BE2C (cell line): ENCODE measurements around the gene ACAT2.
"Not testable (repeated sequence)": the region's sequence is repeated elsewhere in the genome, so short reads cannot be mapped to it uniquely, and the experiment has no call there.

Experiments
- DNase-seq: peaks from one replicate; pipeline ENCODE4 v3.0.0-alpha.2; 2020
- H3K27me3 ChIP-seq: fragments of 250-450 bp; sonication (Bioruptor Pico); 2 replicates; pipeline ENCODE4 v1.5.1; 2020; ENCODE audit warnings: mild to moderate bottlenecking
- H3K36me3 ChIP-seq: fragments of 250-450 bp; sonication (Bioruptor Pico); 2 replicates; pipeline ENCODE4 v1.5.1; 2020; ENCODE audit warnings: mild to moderate bottlenecking
- H3K4me1 ChIP-seq: fragments of 250-450 bp; sonication (Bioruptor Pico); 2 replicates; pipeline ENCODE4 v1.5.1; 2020
- H3K4me3 ChIP-seq: 2 replicates; pipeline ENCODE4 v1.5.1; 2011; ENCODE audit warnings: low read depth, low read length
- H3K9me3 ChIP-seq: fragments of 250-450 bp; sonication (Bioruptor Pico); 2 replicates; pipeline ENCODE4 v1.5.1; 2020
- TF ChIP-seq, protein P1 (sequence below): IDR thresholded peaks from 2 replicates; pipeline ENCODE4 v1.5.1; 2012; ENCODE audit warnings: mild to moderate bottlenecking, low read depth, low read length

Gene ACAT2

DNA sequence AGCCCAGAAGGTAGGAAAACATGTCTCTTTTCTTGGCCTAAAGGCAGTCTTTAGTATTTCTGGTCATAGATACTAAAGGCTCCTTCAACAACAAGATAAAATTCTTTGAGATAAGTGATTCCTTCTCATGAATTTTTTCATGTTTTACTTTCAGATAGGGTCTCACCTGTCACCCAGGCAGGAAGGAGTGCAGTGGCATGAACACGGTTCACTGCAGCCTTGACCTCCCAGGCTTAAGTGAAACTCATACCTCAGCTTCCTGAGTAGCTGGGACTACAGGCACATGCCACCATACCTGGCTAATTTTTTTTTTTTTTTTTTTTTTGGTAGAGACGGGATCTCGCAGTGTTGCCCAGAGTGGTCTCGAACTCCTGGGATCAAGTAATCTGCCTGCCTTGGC is 47.3 kb downstream of the ACAT2 start:
- TF ChIP-seq, protein P1, sequence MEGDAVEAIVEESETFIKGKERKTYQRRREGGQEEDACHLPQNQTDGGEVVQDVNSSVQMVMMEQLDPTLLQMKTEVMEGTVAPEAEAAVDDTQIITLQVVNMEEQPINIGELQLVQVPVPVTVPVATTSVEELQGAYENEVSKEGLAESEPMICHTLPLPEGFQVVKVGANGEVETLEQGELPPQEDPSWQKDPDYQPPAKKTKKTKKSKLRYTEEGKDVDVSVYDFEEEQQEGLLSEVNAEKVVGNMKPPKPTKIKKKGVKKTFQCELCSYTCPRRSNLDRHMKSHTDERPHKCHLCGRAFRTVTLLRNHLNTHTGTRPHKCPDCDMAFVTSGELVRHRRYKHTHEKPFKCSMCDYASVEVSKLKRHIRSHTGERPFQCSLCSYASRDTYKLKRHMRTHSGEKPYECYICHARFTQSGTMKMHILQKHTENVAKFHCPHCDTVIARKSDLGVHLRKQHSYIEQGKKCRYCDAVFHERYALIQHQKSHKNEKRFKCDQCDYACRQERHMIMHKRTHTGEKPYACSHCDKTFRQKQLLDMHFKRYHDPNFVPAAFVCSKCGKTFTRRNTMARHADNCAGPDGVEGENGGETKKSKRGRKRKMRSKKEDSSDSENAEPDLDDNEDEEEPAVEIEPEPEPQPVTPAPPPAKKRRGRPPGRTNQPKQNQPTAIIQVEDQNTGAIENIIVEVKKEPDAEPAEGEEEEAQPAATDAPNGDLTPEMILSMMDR = no peak
- no peak for DNase-seq
- Histone ChIP-seq H3K4me3 (no peak overlapping the region), H3K4me1 (no peaks in the 10 kb centered on the region), H3K9me3 (no peaks in the 10 kb centered on the region), H3K36me3 (no peaks in the 10 kb centered on the region), H3K27me3 (no peaks in the 10 kb centered on the region)

DNA sequence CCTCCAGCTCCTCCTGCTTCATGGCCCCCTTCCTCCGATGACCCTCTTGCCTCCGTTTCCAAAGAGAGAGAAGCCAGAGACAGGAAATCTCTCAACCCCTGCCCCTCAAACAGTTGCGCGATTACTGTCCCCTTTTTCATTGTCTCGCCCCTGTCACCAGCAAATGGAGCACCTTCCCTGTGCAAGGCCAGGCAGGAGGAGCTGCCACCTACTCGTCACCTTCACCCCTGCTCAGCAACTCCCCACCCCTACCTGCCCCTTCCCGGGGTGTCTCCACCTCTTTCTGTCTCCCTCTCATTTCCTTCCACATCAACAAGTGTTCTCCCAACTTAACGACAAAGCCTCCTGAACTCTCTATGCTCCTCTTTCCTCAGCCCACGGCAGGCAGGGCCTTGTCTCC is 51.9 kb downstream of the ACAT2 start:
- Histone ChIP-seq H3K9me3 (no peaks in the 10 kb centered on the region), H3K36me3 (no peaks in the 10 kb centered on the region), H3K4me3 (no peak overlapping the region), H3K27me3 (no peaks in the 10 kb centered on the region; the same call in 1 of the 2 replicates), H3K4me1 (no peaks in the 10 kb centered on the region)
- no peak for DNase-seq
- TF ChIP-seq, protein P1 = no peak

DNA sequence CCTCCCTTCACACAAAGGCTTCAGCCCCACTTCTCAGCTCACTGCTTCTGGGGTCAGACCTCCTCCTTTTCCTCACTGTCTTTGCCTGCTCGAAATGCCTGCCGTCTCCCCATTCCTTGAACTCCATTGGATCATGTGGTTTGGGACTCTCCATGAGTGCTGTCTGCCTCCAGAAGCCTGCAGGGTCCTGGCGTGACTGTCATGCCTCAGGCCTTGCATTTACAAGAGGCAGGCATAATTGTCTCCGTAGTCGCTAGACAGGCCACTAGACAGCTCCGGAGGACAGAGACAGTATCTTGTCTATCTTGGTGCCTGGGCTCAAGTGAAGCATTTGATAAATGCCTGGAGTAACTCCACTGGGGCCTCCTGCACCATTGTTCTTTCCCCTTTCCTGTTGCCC is 53.6 kb downstream of the ACAT2 start:
- no peaks in the 10 kb centered on the region for H3K9me3 ChIP-seq
- TF ChIP-seq, protein P1 = no peak

DNA sequence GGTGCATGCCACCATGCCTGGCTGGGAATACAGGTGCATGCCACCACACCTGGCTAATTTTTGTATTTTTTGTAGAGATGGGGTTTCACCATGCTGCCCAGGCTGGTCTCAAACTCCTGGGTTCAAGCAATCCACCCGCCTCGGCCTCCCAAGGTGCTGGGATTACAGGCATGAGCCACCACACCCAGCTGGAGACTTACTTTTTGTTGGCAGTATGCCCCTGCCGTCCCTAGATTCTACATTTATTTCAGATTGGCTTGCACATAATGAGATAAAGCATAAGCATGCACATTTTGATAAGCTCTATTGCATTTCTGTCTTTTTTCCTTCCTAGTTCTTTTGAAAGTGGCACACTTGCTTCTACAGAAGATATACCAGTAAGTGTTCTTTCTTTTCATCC is 54.9 kb downstream of the ACAT2 start:
- DNase-seq, H3K27me3 ChIP-seq, H3K9me3 ChIP-seq, H3K36me3 ChIP-seq, H3K4me3 ChIP-seq, H3K4me1 ChIP-seq: not testable (repeated sequence)

More for the DNA sequence above, 53.6 kb downstream of the ACAT2 start:
- peaks cover 3% of the 10 kb centered on the region; the same call in 1 of the 2 replicates for H3K27me3 ChIP-seq
- H3K36me3 ChIP-seq = no peaks in the 10 kb centered on the region
- H3K4me1 ChIP-seq = no peaks in the 10 kb centered on the region
- DNase-seq = peak; percentile 47
- H3K4me3 ChIP-seq = no peak overlapping the region

DNA sequence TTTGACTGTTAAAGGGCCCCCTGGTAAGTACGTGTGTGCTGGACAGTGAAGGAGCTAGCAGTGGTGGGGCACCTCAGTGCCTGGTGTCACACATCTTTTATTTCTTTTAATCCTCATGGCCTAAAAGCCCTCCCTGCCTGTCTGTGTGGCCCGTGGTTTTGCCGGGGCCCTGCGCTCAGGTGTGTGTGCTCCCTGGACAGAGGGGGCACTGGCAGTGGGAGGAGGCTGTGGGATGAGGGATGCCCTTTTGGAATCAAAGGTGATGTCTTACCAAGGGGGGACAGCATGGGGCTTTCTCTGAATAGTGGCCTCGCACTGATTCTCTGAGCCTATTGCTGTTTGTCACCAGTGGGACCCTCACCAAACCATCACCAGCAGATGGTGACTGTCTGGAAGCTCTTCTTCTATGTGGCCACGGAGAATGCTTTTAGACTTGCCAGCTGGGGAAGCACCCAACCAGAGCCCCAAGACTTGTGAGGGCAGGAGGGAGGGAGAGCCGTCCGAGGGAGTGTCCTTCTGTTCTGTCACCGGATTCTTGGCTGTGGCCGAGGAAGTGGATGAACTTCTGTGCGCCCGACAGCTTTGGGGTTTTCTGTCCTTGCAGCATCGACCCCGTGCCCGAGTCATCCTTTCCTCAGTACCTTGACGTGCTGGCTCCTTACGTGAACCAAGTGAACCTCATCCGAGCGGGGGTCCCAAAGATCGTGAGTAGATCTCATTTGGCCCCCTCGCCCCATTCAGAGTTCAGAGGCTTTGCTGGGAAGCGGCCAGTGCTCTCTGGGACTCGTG is 56.3 kb downstream of the ACAT2 start:
- TF ChIP-seq, protein P1 = no peak

DNA sequence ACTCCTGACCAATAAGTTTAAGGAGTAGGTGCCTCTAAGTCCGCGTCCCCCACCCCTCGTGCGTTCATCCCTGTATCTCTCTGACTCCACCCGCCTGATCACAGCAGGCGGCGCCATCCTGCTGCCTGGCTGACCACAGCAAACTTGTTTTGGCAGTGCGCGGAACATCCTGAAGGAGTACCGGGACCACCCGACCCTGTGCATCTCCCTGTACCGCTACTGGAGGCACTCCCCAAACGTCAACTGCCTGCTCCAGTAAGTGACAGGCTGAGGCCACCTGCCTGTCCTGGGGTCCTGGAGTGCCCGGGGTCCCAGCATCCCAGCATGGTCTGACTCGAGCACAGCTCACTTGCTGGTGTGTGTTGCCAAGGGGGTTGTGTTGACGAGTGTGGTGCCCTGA is 57.3 kb downstream of the ACAT2 start:
- H3K36me3 ChIP-seq = no peaks in the 10 kb centered on the region
- TF ChIP-seq, protein P1 = no peak
- H3K27me3 ChIP-seq = peaks cover 3% of the 10 kb centered on the region; the same call in 1 of the 2 replicates
- H3K4me3 ChIP-seq = no peak overlapping the region
- H3K4me1 ChIP-seq = no peaks in the 10 kb centered on the region
- no peak for DNase-seq
- H3K9me3 ChIP-seq = no peaks in the 10 kb centered on the region

More for the DNA sequence above, 56.3 kb downstream of the ACAT2 start:
- H3K4me3 ChIP-seq = no peak overlapping the region
- no peak for DNase-seq
- H3K4me1 ChIP-seq = no peaks in the 10 kb centered on the region
- H3K36me3 ChIP-seq = no peaks in the 10 kb centered on the region
- no peaks in the 10 kb centered on the region for H3K9me3 ChIP-seq
- H3K27me3 ChIP-seq = peaks cover 3% of the 10 kb centered on the region; the same call in 1 of the 2 replicates
